HG03060 (cell line): ENCODE data around the gene NOL3.

Experiments
- ATAC-seq: cut with Tn5 transposase; IDR thresholded peaks from one replicate; pipeline ENCODE4 v1.9.1; 2021; ENCODE audit warnings: low read depth, moderate number of reproducible peaks; ENCODE audit not compliant: unreplicated experiment

NOL3 gene

DNA sequence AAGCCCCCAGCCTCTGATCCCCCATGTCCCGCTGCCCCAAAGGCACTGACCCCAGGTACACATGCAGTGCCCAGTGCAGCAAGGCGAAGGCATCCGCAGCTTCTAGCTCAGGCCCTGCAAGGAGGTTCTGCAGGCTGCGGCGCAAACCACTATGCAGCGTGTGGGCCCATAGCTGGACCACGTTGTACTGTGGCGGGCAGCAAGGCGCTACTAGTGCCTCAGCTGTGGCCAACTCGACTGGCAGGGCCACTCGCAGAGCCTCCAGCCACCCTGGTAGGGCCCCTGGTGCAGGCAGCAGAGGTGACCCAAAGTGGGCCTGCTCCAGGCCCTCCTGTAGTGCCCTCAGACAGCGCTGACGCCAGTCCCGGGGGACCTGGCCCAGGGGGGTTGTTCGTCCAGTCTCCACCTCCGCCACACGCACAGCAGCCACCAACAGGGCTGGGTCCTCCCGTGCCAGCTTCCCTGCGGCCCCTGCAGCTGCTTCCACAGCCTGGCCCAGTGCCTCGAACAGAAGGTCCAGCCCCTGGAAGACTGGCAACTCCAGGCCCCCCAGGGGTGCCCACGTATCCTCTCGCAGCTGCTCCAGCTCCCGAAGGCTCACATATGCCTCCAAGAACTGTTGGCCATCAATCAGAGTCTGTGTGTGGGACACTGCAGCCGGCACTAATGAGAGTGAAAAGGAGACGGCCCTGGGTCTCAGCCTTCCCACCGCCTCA lies 17.0 kb downstream of the NOL3 start:
- ATAC-seq, result no peak

GRCh38 chr16:67188323-67188722 lies 18.0 kb downstream of the NOL3 start:
- no peak for ATAC-seq

DNA sequence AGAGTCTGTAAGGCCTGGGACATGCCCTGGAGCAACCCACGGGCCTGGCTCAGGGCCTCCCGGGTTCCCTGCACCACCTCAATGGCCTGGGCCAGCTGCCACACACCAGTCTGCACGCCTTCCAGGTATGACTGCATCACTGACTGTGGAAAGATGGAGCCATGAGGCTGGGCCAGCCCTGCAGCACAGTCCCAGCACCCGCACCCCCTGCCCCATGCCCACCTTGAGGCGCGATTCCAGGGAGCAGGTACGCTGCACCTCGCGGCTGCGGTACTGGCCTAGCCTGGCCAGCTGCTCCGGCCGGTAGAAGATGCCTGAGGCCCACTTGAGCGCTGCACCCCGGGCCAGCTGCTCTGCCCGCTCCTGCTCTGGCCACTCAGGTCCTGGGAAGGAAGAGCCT lies 18.5 kb downstream of the NOL3 start:
- ATAC-seq, result no peak

GRCh38 chr16:67190041-67190440 lies 19.7 kb downstream of the NOL3 start, which contains the start of gene EXOC3L1:
TSS of gene EXOC3L1 (minus strand) at chr16:67190136. CDS start at chr16:67189676, 460 bp downstream.
- no peak for ATAC-seq

- ATAC-seq, result no peak
Measured at GRCh38 chr16:67190448-67191399, 20.4 kb downstream of the NOL3 start.

GRCh38 chr16:67191411-67191994 lies 21.2 kb downstream of the NOL3 start:
- no peak for ATAC-seq

DNA sequence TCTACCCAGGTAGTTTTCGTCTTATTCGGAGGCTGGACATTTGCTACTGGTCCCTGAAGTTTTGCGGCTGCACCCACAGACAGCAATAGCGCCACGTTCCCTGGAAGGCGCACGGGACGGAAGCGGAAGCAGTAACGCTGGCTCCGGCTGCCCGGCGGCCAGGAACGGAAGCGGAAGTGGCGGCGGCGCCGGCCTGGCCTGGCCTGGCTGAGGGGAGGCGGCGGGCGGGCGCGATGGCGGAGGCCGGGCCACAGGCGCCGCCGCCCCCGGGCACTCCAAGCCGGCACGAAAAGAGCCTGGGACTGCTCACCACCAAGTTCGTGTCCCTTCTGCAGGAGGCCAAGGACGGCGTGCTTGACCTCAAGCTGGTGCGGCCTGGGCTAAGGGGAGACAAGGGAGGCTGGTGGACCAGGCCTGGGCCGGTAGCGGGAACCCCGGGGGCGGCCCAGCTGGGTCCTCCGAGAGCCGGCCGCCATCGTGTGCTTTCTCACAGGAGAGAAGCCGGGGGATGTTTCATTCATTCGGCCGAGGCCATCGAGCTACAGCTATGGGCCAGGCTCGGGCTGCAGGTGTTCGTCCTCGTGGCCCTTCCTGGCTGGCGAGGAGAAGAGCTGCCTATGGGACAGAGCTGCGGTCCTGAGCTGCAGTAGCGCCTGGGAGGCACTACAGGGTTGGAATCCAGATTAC lies 21.8 kb downstream of the NOL3 start, which contains the start of gene E2F4:
Gene E2F4 (plus strand): TSS at position 161 of the 687 bp plus-strand sequence. CDS start 73 bp downstream, at position 234.
- peak; percentile 61 for ATAC-seq

DNA sequence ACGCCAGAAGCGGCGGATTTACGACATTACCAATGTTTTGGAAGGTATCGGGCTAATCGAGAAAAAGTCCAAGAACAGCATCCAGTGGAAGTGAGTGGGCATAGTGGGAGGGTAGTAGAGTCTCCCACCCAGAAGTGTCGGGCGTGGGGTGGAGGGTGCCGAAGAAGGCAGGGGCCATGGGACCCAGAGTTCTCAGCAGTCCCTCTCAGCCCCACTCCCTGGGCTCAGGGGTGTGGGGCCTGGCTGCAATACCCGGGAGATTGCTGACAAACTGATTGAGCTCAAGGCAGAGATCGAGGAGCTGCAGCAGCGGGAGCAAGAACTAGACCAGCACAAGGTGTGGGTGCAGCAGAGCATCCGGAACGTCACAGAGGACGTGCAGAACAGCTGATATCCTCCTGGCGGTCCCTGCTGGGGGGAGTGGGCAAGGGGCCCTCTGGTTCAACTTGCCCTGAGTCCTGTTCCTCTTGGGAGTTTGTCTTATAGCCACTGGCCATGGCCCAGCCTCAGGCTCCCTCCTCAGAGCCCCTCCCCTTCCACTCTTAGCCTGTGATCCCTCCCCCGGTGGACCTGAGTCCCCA lies 22.5 kb downstream of the NOL3 start:
- ATAC-seq, result no peak

DNA sequence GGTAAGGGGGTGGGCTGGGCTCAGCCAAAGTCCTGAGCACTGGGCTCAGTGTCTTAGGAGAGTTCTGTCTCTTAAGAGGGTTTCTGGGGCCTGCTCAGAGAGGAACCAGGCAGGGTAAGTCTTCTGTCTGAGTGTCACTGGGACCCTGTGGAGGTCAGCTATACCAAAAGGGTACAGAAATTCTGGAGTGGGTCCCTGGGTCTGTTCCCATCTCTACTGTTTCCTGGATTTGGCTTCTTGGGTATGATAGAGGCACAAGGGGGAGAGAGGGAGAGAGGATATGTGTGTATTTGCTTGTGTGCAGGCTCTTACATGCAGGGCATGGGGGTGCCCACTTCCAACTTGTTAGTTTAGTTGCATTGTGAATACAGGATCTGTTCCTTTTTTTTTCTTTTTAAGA lies 23.2 kb downstream of the NOL3 start:
- ATAC-seq, result no peak

GRCh38 chr16:67194260-67194659 lies 23.9 kb downstream of the NOL3 start:
- no peak for ATAC-seq

GRCh38 chr16:67195676-67196075 lies 25.3 kb downstream of the NOL3 start:
- ATAC-seq, result no peak

- ATAC-seq, result no peak
Measured at GRCh38 chr16:67196881-67197280, 26.5 kb downstream of the NOL3 start.

DNA sequence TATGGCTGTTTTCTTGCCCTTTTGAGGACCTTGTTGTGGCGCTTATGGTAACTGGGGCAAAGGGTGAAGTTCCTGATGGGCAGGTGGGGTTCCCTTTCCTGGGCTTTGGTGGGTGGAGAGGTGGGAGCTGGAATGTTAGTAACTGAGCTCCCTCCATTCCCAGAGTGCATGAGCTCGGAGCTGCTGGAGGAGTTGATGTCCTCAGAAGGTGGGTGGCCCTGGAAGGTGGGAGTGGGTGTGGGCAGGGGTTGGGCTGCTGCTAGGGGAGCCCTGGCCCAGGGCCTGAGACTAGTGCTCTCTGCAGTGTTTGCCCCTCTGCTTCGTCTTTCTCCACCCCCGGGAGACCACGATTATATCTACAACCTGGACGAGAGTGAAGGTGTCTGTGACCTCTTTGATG lies 27.4 kb downstream of the NOL3 start:
- ATAC-seq, result no peak

GRCh38 chr16:67198238-67198734 lies 27.9 kb downstream of the NOL3 start:
- ATAC-seq, result no peak

DNA sequence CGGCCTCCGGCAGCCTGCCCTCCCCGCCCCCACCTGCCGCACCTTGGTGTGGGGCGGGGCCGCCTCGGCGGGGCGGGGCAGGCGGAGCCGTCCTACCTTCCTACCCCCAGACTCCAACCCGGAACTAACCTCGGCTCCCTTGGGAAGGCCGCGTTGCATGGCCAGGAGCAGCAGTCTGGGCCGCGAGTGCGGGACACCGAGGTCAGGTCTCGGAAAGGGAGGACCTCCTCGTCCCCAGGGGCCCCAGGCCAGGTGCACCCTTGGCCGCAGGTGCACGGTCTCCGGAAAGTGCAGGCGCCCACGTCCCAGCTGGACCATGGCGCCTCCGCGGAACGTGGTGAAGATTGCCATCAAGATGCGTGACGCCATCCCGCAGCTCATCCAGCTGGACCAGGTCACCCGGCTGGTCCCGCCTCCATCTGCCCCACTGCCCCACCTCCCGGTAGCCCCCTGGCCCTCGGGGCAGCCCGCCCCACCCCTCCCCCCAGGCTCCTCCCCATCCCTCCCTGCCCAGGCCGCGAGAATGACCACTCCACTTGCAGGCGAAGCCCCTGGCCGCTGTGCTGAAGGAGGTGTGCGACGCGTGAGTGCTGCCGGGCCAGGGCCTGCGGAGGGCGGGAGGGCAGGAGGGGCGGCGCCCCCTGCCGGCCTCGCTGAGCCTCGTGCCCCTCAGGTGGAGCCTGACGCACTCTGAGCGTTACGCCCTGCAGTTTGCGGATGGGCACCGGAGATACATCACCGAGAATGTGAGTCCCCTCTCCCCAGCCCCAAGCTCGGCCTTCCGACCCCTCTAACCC lies 28.9 kb downstream of the NOL3 start, which contains the start of gene ELMO3:
Gene ELMO3 (plus strand): TSS at position 121 of the 797 bp plus-strand sequence. CDS start 196 bp downstream, at position 317.
- ATAC-seq, result no peak

GRCh38 chr16:67199808-67200198 lies 29.5 kb downstream of the NOL3 start:
- ATAC-seq, result no peak

GRCh38 chr16:67200491-67200890 lies 30.2 kb downstream of the NOL3 start:
- no peak for ATAC-seq

GRCh38 chr16:67201411-67202345 lies 31.3 kb downstream of the NOL3 start:
- ATAC-seq, result no peak
